HepG2 (cell line): ENCODE measurements around the gene AUP1. TPM values are rescaled to one million over a fixed set of nuclear protein-coding genes. Genes with fewer than 3 reads are reported as not detected.

ENCODE experiments used
- ATF2 ChIP-seq: sonication (generic); formaldehyde crosslinking; IDR thresholded peaks from 2 replicates; pipeline ENCODE4 v1.4.0; 2020; ENCODE audit warnings: missing genetic modification reagents
- HMG20A ChIP-seq: IDR thresholded peaks from 2 replicates; pipeline ENCODE4 v1.6.1; 2016; ENCODE audit warnings: borderline replicate concordance
- HNRNPH1 ChIP-seq: fragments of 200-400 bp; formaldehyde crosslinking; optimal IDR thresholded peaks from 2 replicates; pipeline ENCODE3; 2017; ENCODE audit warnings: mild to moderate bottlenecking, low read depth, low read length
- KMT2B ChIP-seq: IDR thresholded peaks from 2 replicates; pipeline ENCODE4 v1.6.1; 2016; ENCODE audit warnings: missing genetic modification reagents, missing compliant biosample characterization
- MXD3 ChIP-seq: IDR thresholded peaks from 2 replicates; pipeline ENCODE4 v1.6.1; 2016; ENCODE audit warnings: mild to moderate bottlenecking, missing biosample characterization, missing genetic modification reagents
- PHF20 ChIP-seq: sonication (generic); formaldehyde crosslinking; IDR thresholded peaks from 2 replicates; pipeline ENCODE4 v1.5.0; 2020; ENCODE audit warnings: mild to moderate bottlenecking, missing genetic modification reagents
- PRDM4 ChIP-seq: sonication (generic); formaldehyde crosslinking; IDR thresholded peaks from 2 replicates; pipeline ENCODE4 v1.9.0; 2021; ENCODE audit warnings: missing genetic modification reagents, borderline replicate concordance
- RBFOX2 ChIP-seq: fragments of 200-400 bp; formaldehyde crosslinking; IDR thresholded peaks from 2 replicates; pipeline ENCODE4 v1.6.1; 2017; ENCODE audit warnings: low read depth, mild to moderate bottlenecking, low read length
- SAFB2 ChIP-seq: sonication (generic); formaldehyde crosslinking; IDR thresholded peaks from 2 replicates; pipeline ENCODE4 v1.5.1; 2020; ENCODE audit warnings: missing genetic modification reagents, low read depth, mild to moderate bottlenecking, borderline replicate concordance
- SCMH1 ChIP-seq: sonication (generic); formaldehyde crosslinking; IDR thresholded peaks from 2 replicates; pipeline ENCODE4 v1.9.0; 2021; ENCODE audit warnings: missing genetic modification reagents, mild to moderate bottlenecking, borderline replicate concordance
- TGIF2 ChIP-seq: IDR thresholded peaks from 2 replicates; pipeline ENCODE4 v1.6.1; 2016; ENCODE audit warnings: control low read depth, missing compliant biosample characterization
- ZBTB39 ChIP-seq: sonication (generic); formaldehyde crosslinking; IDR thresholded peaks from 2 replicates; pipeline ENCODE4 v1.5.0; 2020; ENCODE audit warnings: missing genetic modification reagents
- ZFP37 ChIP-seq: sonication (generic); formaldehyde crosslinking; IDR thresholded peaks from 2 replicates; pipeline ENCODE4 v1.4.0; 2020; ENCODE audit warnings: missing genetic modification reagents, borderline replicate concordance
- ZFX ChIP-seq: sonication (generic); formaldehyde crosslinking; IDR thresholded peaks from 2 replicates; pipeline ENCODE4 v1.4.0; 2020; ENCODE audit warnings: mild to moderate bottlenecking, low read depth, missing genetic modification reagents, moderate library complexity
- ZNF296 ChIP-seq: sonication (generic); formaldehyde crosslinking; conservative IDR thresholded peaks from 2 replicates; pipeline ENCODE4 v1.5.0; 2020; ENCODE audit warnings: mild to moderate bottlenecking, missing genetic modification reagents
- ZNF530 ChIP-seq: sonication (generic); formaldehyde crosslinking; IDR thresholded peaks from 2 replicates; pipeline ENCODE4 v1.5.0; 2020; ENCODE audit warnings: low read depth, mild to moderate bottlenecking, missing genetic modification reagents
- ZNF691 ChIP-seq: sonication (generic); formaldehyde crosslinking; IDR thresholded peaks from 2 replicates; pipeline ENCODE4 v1.4.0; 2020; ENCODE audit warnings: missing genetic modification reagents, low read depth, mild to moderate bottlenecking, borderline replicate concordance
- ZNF768 ChIP-seq: sonication (generic); formaldehyde crosslinking; IDR thresholded peaks from 2 replicates; pipeline ENCODE4 v1.4.0; 2020; ENCODE audit warnings: missing genetic modification reagents
- ZNF782 ChIP-seq: sonication (generic); formaldehyde crosslinking; IDR thresholded peaks from 2 replicates; pipeline ENCODE4 v1.4.0; 2020; ENCODE audit warnings: missing genetic modification reagents, mild to moderate bottlenecking, borderline replicate concordance
- ZNF800 ChIP-seq: sonication (generic); formaldehyde crosslinking; IDR thresholded peaks from 2 replicates; pipeline ENCODE4 v1.4.0; 2020; ENCODE audit warnings: missing genetic modification reagents
- polyA plus RNA-seq, 8 experiments: library from polyadenylated mRNA; depleted of rRNA in 3 of 8; stranded (reverse) in 7 of 8; unstranded in 1 of 8; fragments of >200 nt; fragmentation: Illumina TruSeq in 4 of 8; extraction: Trizol in 4 of 8; gene quantifications; 2 replicates each; pipeline versions ENCODE4 v1.2.1 to v1.2.3, GENCODE V29; 2011 to 2016; ENCODE audit warnings: low read depth in 4 of 8, missing spikeins in 1 of 8, mixed read lengths in 1 of 8; ENCODE audit not compliant: insufficient read depth in 1 of 8
- total RNA-seq, 5 experiments: library from RNA; depleted of rRNA; stranded (reverse); fragments of >200 nt; fragmentation: Illumina TruSeq; extraction: Trizol; gene quantifications; 2 replicates each; pipeline ENCODE4 v1.2.3, GENCODE V29; 2016; ENCODE audit warnings: low read depth in 1 of 5

The AUP1 gene
- total and polyA plus RNA-seq, 2 of the 13 experiments (the other 11 are each of a cell fraction or from before 2014, with no cell fraction given), result 174 to 267 TPM

GRCh38 chr2:74498500-74499266 is 30.8 kb downstream of the AUP1 start (continued):
- TF ChIP-seq ATF2 (no peak), ZNF691 (CRISPR knock-in tag) (no peak), PRDM4 (CRISPR knock-in tag) (no peak), MXD3 (CRISPR knock-in tag) (no peak), ZBTB39 (no peak), ZFX (no peak), ZNF800 (CRISPR knock-in tag) (peak; percentile 29; the same call in 1 of the 2 replicates), SAFB2 (no peak), ZNF296 (no peak), ZNF530 (CRISPR knock-in tag) (no peak), KMT2B (CRISPR knock-in tag) (no peak), HNRNPH1 (peak; percentile 8), PHF20 (CRISPR knock-in tag) (no peak), TGIF2 (CRISPR knock-in tag) (peak; percentile 58; the same call in 1 of the 2 replicates), ZFP37 (CRISPR knock-in tag) (no peak), ZNF768 (CRISPR knock-in tag) (no peak), HMG20A (CRISPR knock-in tag) (no peak), SCMH1 (CRISPR knock-in tag) (no peak), RBFOX2 (no peak), ZNF782 (CRISPR knock-in tag) (no peak)
